ENCODE results near the gene GRM7.
"Not testable (repeated sequence)": the region's sequence is repeated elsewhere in the genome, so short reads cannot be mapped to it uniquely, and the experiment has no call there.

GRM7 gene

GRCh38 chr3:6921876-6922275 is 61.0 kb downstream of the GRM7 start:
- no peak for DNase-seq (ENCODE audit: low read depth in 1 of 2, low spot score in 1 of 2)
- Histone ChIP-seq H3K27ac (replicated peaks) (no peak overlapping the region), H3K4me3 (replicated peaks; ENCODE audit: insufficient read depth, low read length) (no peak overlapping the region), H3K27me3 (ENCODE audit: insufficient read depth, poor library complexity, severe bottlenecking) (no peaks in the 10 kb centered on the region)
- no peak for TF ChIP-seq CTCF (IDR thresholded peaks at IDR 0.05; ENCODE audit: insufficient read depth, low read length)
- no peak for TF ChIP-seq GABPA (IDR thresholded peaks at IDR 0.05; ENCODE audit: low read depth)
- no peak for TF ChIP-seq POLR2AphosphoS5 (IDR thresholded peaks at IDR 0.05; ENCODE audit: low read depth)
- no peak for TF ChIP-seq SPI1 (IDR thresholded peaks at IDR 0.05; ENCODE audit: borderline replicate concordance, low read depth)
- no peak for TF ChIP-seq REST (IDR thresholded peaks at IDR 0.05; ENCODE audit: insufficient replicate concordance, low read depth)

GRCh38 chr3:6928064-6928463 is 67.1 kb downstream of the GRM7 start:
- H3K4me3 ChIP-seq (replicated peaks; ENCODE audit: insufficient read depth, low read length), result no peak overlapping the region
- peaks cover 3% of the 10 kb centered on the region for H3K27me3 ChIP-seq (ENCODE audit: insufficient read depth, poor library complexity, severe bottlenecking)
- TF ChIP-seq CTCF (IDR thresholded peaks at IDR 0.05; ENCODE audit: insufficient read depth, low read length) (no peak), REST (IDR thresholded peaks at IDR 0.05; ENCODE audit: insufficient replicate concordance, low read depth) (no peak), SPI1 (IDR thresholded peaks at IDR 0.05; ENCODE audit: borderline replicate concordance, low read depth) (no peak), POLR2AphosphoS5 (IDR thresholded peaks at IDR 0.05; ENCODE audit: low read depth) (no peak), GABPA (IDR thresholded peaks at IDR 0.05; ENCODE audit: low read depth) (no peak)
- no peak for DNase-seq (ENCODE audit: low read depth in 1 of 2, low spot score in 1 of 2)
- no peak overlapping the region for H3K27ac ChIP-seq (replicated peaks)

GRCh38 chr3:6929918-6930317 is 69.0 kb downstream of the GRM7 start:
- H3K27ac ChIP-seq (replicated peaks), result no peak overlapping the region
- DNase-seq (ENCODE audit: low read depth in 1 of 2, low spot score in 1 of 2), result no peak
- peaks cover 3% of the 10 kb centered on the region for H3K27me3 ChIP-seq (ENCODE audit: insufficient read depth, poor library complexity, severe bottlenecking)
- H3K4me3 ChIP-seq (replicated peaks; ENCODE audit: insufficient read depth, low read length), result no peak overlapping the region
- TF ChIP-seq GABPA (IDR thresholded peaks at IDR 0.05; ENCODE audit: low read depth), result no peak
- no peak for TF ChIP-seq SPI1 (IDR thresholded peaks at IDR 0.05; ENCODE audit: borderline replicate concordance, low read depth)
- no peak for TF ChIP-seq POLR2AphosphoS5 (IDR thresholded peaks at IDR 0.05; ENCODE audit: low read depth)
- no peak for TF ChIP-seq CTCF (IDR thresholded peaks at IDR 0.05; ENCODE audit: insufficient read depth, low read length)
- TF ChIP-seq REST (IDR thresholded peaks at IDR 0.05; ENCODE audit: insufficient replicate concordance, low read depth), result no peak

GRCh38 chr3:6935418-6935817 is 74.5 kb downstream of the GRM7 start:
- DNase-seq (ENCODE audit: low read depth in 1 of 2, low spot score in 1 of 2); H3K27me3 ChIP-seq (ENCODE audit: insufficient read depth, poor library complexity, severe bottlenecking); H3K27ac ChIP-seq (replicated peaks); H3K4me3 ChIP-seq (replicated peaks; ENCODE audit: insufficient read depth, low read length): not testable (repeated sequence)

Measured in HL-60 (cell line).